OCI-LY1 (cell line): ENCODE measurements around the gene ITGAE.

Experiments used
- EZH2 ChIP-seq: fragments of 200-600 bp; sonication (generic), shearing (Covaris generic); IDR thresholded peaks from 2 replicates; pipeline ENCODE4 v1.8.0; 2017; ENCODE audit warnings: borderline replicate concordance, mixed run types, mild to moderate bottlenecking, antibody characterized with exemption, low read length, moderate library complexity, mixed read lengths
- TF ChIP-seq, protein P1 (sequence below): fragments of 200-600 bp; sonication (generic), shearing (Covaris generic); IDR thresholded peaks from 2 replicates; pipeline ENCODE4 v1.5.1; 2017; ENCODE audit warnings: mild to moderate bottlenecking, antibody characterized with exemption, low read length, moderate library complexity, mixed read lengths

DNA sequence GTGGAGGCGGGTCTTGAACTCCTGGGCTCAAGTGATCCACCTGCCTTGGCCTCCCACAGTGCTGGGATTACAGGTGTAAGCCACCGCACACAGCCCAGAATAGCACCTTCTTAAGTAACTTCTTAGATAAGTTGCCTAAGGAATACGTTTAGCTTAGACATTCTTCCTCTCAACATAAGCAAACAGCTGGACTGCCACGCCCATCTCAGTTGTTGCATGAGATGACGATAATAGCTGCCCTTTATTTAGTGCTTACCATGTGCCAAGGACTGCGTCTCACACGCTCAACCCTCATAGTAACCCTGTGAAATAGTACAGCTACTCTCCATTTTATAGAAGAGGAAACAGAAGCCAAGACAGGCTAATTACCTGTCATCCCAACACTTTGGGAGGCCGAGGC is 65.5 kb downstream of the ITGAE start:
- TF ChIP-seq, protein P1, sequence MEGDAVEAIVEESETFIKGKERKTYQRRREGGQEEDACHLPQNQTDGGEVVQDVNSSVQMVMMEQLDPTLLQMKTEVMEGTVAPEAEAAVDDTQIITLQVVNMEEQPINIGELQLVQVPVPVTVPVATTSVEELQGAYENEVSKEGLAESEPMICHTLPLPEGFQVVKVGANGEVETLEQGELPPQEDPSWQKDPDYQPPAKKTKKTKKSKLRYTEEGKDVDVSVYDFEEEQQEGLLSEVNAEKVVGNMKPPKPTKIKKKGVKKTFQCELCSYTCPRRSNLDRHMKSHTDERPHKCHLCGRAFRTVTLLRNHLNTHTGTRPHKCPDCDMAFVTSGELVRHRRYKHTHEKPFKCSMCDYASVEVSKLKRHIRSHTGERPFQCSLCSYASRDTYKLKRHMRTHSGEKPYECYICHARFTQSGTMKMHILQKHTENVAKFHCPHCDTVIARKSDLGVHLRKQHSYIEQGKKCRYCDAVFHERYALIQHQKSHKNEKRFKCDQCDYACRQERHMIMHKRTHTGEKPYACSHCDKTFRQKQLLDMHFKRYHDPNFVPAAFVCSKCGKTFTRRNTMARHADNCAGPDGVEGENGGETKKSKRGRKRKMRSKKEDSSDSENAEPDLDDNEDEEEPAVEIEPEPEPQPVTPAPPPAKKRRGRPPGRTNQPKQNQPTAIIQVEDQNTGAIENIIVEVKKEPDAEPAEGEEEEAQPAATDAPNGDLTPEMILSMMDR, result no peak
- TF ChIP-seq EZH2, result no peak
